ENCODE measurements around the gene MS4A7. TPM values are rescaled to one million over a fixed set of nuclear protein-coding genes. Genes with fewer than 3 reads are reported as not detected.

MS4A7 gene
- total RNA-seq, 1 experiment from 2014 or later: not detected

- no peak for DNase-seq
- Mint-ChIP-seq H3K36me3 (ENCODE audit: insufficient read depth, unreplicated experiment) (no peaks in the 10 kb centered on the region), H3K27me3 (ENCODE audit: unreplicated experiment) (no peaks in the 10 kb centered on the region), H3K4me1 (ENCODE audit: low read depth, unreplicated experiment) (no peaks in the 10 kb centered on the region), H3K9me3 (ENCODE audit: low read depth, unreplicated experiment) (no peaks in the 10 kb centered on the region), H3K4me3 (ENCODE audit: low read depth, unreplicated experiment) (no peak overlapping the region), H3K27ac (ENCODE audit: unreplicated experiment) (no peak overlapping the region)
- TF ChIP-seq, protein P1, sequence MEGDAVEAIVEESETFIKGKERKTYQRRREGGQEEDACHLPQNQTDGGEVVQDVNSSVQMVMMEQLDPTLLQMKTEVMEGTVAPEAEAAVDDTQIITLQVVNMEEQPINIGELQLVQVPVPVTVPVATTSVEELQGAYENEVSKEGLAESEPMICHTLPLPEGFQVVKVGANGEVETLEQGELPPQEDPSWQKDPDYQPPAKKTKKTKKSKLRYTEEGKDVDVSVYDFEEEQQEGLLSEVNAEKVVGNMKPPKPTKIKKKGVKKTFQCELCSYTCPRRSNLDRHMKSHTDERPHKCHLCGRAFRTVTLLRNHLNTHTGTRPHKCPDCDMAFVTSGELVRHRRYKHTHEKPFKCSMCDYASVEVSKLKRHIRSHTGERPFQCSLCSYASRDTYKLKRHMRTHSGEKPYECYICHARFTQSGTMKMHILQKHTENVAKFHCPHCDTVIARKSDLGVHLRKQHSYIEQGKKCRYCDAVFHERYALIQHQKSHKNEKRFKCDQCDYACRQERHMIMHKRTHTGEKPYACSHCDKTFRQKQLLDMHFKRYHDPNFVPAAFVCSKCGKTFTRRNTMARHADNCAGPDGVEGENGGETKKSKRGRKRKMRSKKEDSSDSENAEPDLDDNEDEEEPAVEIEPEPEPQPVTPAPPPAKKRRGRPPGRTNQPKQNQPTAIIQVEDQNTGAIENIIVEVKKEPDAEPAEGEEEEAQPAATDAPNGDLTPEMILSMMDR (IDR thresholded peaks at IDR 0.05; ENCODE audit: unreplicated experiment): no peak
- BruUV-seq (replicated peaks): no TSS peak
- intact Hi-C loops (cut with micrococcal nuclease; ENCODE audit: unreplicated experiment): no loop called here
- CTCF ChIA-PET: interaction anchor here (1.2 kb wide), 1 partner anchor 29 kb away, joined by 3 read pairs; no protein-coding TSS in a partner anchor
These were observed 14.0 kb downstream of the MS4A7 start for GRCh38 chr11:60392361-60392760.

DNA sequence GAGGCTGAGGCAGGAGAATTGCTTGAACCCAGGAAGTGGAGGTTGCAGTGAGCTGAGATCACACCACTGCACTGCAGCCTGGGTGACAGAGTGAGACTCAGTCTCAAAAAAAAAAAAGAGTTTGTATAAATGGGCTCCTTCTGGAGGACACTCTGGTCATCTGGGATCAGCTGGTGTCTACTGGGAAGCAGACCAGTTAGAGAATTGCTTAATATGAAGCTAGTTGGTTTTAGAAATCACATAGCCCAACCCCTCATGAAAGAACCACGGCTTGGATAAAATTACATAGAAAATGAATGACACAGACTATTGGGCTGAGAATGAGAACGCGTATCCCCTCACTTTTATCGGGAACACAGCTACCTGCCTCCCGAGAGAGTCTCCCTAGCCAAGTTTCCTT, 14.7 kb downstream of the MS4A7 start:
- DNase-seq: no peak
- Mint-ChIP-seq H3K4me1 (ENCODE audit: low read depth, unreplicated experiment) (no peaks in the 10 kb centered on the region), H3K36me3 (ENCODE audit: insufficient read depth, unreplicated experiment) (no peaks in the 10 kb centered on the region), H3K9me3 (ENCODE audit: low read depth, unreplicated experiment) (no peaks in the 10 kb centered on the region), H3K27me3 (ENCODE audit: unreplicated experiment) (no peaks in the 10 kb centered on the region), H3K27ac (ENCODE audit: unreplicated experiment) (no peak overlapping the region), H3K4me3 (ENCODE audit: low read depth, unreplicated experiment) (no peak overlapping the region)
- intact Hi-C loops (cut with micrococcal nuclease; ENCODE audit: unreplicated experiment): no loop called here
- BruUV-seq (replicated peaks): no TSS peak
- TF ChIP-seq, protein P1 (IDR thresholded peaks at IDR 0.05; ENCODE audit: unreplicated experiment): no peak
- CTCF ChIA-PET: interaction anchor here (0.5 to 1.2 kb wide), 2 partner anchors 30 to 74 kb away, joined by 3 to 8 read pairs; no protein-coding TSS in a partner anchor

GRCh38 chr11:60394666-60395380, 16.5 kb downstream of the MS4A7 start:
- Mint-ChIP-seq H3K4me3 (ENCODE audit: low read depth, unreplicated experiment) (no peak overlapping the region), H3K36me3 (ENCODE audit: insufficient read depth, unreplicated experiment) (no peaks in the 10 kb centered on the region), H3K4me1 (ENCODE audit: low read depth, unreplicated experiment) (no peaks in the 10 kb centered on the region), H3K27me3 (ENCODE audit: unreplicated experiment) (no peaks in the 10 kb centered on the region), H3K27ac (ENCODE audit: unreplicated experiment) (no peak overlapping the region), H3K9me3 (ENCODE audit: low read depth, unreplicated experiment) (no peaks in the 10 kb centered on the region)
- DNase-seq: no peak
- TF ChIP-seq, protein P1 (IDR thresholded peaks at IDR 0.05; ENCODE audit: unreplicated experiment): no peak
- no TSS peak for BruUV-seq (replicated peaks)
- intact Hi-C loops (cut with micrococcal nuclease; ENCODE audit: unreplicated experiment): no loop called here
- CTCF ChIA-PET: no interaction called here

DNA sequence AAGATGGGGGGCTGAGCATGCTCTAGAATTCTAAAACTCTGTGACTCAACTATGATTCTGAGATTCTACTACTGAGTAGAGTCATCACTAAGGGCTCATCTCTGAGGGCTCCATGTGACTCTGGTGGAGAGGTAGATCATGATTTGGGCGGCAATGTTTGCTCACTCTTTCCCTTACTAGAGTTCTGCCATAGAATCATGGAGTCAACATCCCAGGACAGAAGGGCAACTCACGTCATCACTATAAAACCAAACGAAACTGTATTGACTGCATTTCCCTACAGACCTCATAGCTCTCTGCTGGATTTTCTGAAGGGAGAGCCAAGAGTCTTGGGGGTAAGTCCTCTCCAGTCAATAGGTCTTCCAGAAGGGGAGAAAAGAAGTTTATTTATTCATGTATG, 18.1 kb downstream of the MS4A7 start, which contains the start of gene MS4A14:
MS4A14 (plus strand) TSS at position 78 of the 400 bp plus-strand sequence; CDS start at position 198, 120 bp downstream.
- no peaks in the 10 kb centered on the region for H3K27me3 Mint-ChIP-seq (ENCODE audit: unreplicated experiment)
- intact Hi-C loops (cut with micrococcal nuclease; ENCODE audit: unreplicated experiment): no loop called here
- no peak within 1 kb of the TSS for H3K27ac Mint-ChIP-seq (ENCODE audit: unreplicated experiment)
- no peak within 1 kb of the TSS for H3K4me3 Mint-ChIP-seq (ENCODE audit: low read depth, unreplicated experiment)
- BruUV-seq (replicated peaks): no TSS peak
- no peaks in the 10 kb centered on the region for H3K36me3 Mint-ChIP-seq (ENCODE audit: insufficient read depth, unreplicated experiment)
- no peaks in the 10 kb centered on the region for H3K9me3 Mint-ChIP-seq (ENCODE audit: low read depth, unreplicated experiment)
- CTCF ChIA-PET: no interaction called here
- TF ChIP-seq, protein P1 (IDR thresholded peaks at IDR 0.05; ENCODE audit: unreplicated experiment): no peak
- no peak for DNase-seq
- H3K4me1 Mint-ChIP-seq (ENCODE audit: low read depth, unreplicated experiment): no peaks in the 10 kb centered on the region
